Effector memory CD8-positive, alpha-beta T cell (primary cell): ENCODE results near the gene SLC44A1.
"Not testable (repeated sequence)": the region's sequence is repeated elsewhere in the genome, so short reads cannot be mapped to it uniquely, and the experiment has no call there.

ENCODE experiments used
- ATAC-seq: fragments of 150-1000 bp; cut with Tn5 transposase; replicated peaks from 2 replicates; pipeline ENCODE4 v1.10.0; 2021; ENCODE audit warnings: mild to moderate bottlenecking, moderate library complexity
- DNase-seq, 3 experiments: peaks; one replicate each; pipeline ENCODE4 v3.0.0; 2021
- H3K27ac Mint-ChIP-seq, 2 donors: one replicate each; pipeline ENCODE4 v1.8.0; 2022; ENCODE audit warnings: mild to moderate bottlenecking in 2 of 2, mixed read lengths in 2 of 2, moderate library complexity in 2 of 2
- H3K27me3 Mint-ChIP-seq, 2 donors: one replicate each; pipeline ENCODE4 v1.8.0; 2022; ENCODE audit warnings: mixed read lengths in 2 of 2
- H3K36me3 Mint-ChIP-seq: one replicate; pipeline ENCODE4 v1.8.0; 2022; ENCODE audit warnings: mild to moderate bottlenecking, moderate library complexity, mixed read lengths; ENCODE audit not compliant: insufficient read depth
- H3K4me1 Mint-ChIP-seq, 2 donors: one replicate each; pipeline ENCODE4 v1.8.0; 2022; ENCODE audit warnings: low read depth in 2 of 2, mixed read lengths in 2 of 2
- H3K4me3 Mint-ChIP-seq, 2 donors: one replicate each; pipeline ENCODE4 v1.8.0; 2022; ENCODE audit warnings: mild to moderate bottlenecking in 2 of 2, mixed read lengths in 2 of 2, moderate library complexity in 2 of 2
- H3K9me3 Mint-ChIP-seq, 2 donors: one replicate each; pipeline ENCODE4 v1.8.0; 2022; ENCODE audit warnings: mixed read lengths in 2 of 2

SLC44A1 gene

DNA sequence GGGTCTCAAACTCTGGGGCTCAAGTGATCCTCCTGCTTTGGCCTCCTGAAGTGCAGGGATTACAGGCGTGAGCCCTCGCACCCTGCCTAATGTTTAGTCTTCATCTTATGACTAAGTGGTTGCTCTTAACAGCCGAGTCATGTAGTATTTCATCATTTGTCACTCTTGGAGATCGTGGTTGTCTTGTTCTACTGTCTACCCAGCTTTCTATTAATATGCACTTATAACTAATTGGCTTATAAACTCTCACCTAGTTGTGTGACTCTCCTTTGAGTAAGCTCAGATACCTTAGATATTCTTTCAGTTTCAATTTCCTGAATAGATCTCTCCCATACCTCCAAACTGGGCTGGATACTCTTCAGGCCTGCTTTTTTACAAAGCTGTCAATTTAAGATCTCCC is 19.9 kb downstream of the SLC44A1 start:
- Mint-ChIP-seq H3K27me3 (no peaks in the 10 kb centered on the region), H3K9me3 (no peaks in the 10 kb centered on the region), H3K27ac (no peak overlapping the region), H3K4me1 (peaks cover 4 to 8% of the 10 kb centered on the region in 2 donors), H3K4me3 (no peak overlapping the region), H3K36me3 (no peaks in the 10 kb centered on the region)
- ATAC-seq: no peak
- DNase-seq: no peak

DNA sequence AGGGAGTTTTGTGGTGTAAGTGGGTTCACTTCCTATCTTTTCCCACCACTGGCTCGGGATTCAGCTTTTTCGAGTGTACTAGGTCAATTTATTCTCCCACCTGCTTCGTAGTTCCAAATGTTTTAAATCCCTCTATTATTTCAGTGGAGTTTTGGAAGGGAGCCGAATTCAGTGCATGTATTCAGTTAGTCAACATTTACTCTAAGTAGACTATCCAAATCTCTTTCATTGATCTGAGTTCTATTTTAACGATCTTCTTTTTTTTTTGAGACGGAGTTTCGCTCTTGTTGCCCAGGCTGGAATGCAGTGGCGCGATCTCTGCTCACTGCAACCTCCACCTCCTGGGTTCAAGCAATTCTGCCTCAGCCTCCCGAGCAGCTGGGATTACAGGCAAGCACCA is 23.8 kb downstream of the SLC44A1 start:
- H3K27ac Mint-ChIP-seq, H3K4me3 Mint-ChIP-seq, ATAC-seq, H3K9me3 Mint-ChIP-seq, DNase-seq, H3K27me3 Mint-ChIP-seq, H3K36me3 Mint-ChIP-seq: not testable (repeated sequence)
- H3K4me1 Mint-ChIP-seq: peaks cover 4 to 18% of the 10 kb centered on the region in 2 donors

DNA sequence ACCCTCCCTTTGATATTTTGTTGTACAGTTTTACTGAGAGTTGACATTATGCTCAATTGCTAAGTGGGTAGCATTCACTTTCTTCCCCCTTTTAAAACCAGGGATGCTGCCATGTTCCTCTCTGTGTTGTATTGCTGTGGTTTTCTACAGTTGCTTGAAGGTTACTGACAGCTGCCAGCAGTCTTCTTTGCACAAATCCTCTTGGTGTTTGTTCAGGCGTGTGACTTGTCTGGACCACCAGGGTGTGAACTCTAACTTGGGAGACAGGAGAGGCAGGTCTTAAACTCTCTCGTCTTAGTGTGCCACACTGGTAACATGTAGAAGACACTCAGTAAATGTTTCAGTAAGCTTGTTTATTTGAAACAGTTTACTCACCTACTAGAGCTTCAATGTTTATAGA is 25.1 kb downstream of the SLC44A1 start:
- H3K27ac Mint-ChIP-seq: no peak overlapping the region
- no peak overlapping the region for H3K4me3 Mint-ChIP-seq
- DNase-seq (no peak), ATAC-seq (no peak)
- no peaks in the 10 kb centered on the region for H3K9me3 Mint-ChIP-seq
- H3K4me1 Mint-ChIP-seq: peaks cover under 1 to 11% of the 10 kb centered on the region in 2 donors
- H3K27me3 Mint-ChIP-seq: no peaks in the 10 kb centered on the region
- no peaks in the 10 kb centered on the region for H3K36me3 Mint-ChIP-seq

DNA sequence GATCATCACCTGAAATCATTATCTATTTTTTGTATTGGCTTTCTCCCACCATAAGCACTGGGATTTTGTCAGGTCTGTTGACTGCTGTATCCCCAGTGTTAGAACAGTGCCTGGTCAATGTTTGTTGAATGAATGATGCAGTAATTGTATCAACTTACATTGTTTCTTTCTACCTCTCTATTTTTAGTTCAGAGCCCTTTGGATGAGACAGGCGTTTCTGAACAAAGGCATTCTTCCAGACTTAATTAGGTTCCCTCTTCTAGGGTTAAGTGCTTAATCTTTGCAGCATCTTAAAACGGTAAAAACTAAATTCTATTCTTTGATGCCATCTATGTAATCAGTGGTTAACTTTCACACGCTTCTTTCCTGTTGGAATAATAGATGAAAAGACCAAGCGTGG is 26.3 kb downstream of the SLC44A1 start:
- Mint-ChIP-seq H3K27ac (no peak overlapping the region), H3K27me3 (no peaks in the 10 kb centered on the region), H3K36me3 (no peaks in the 10 kb centered on the region), H3K4me3 (no peak overlapping the region), H3K4me1 (peaks cover 0 to 10% of the 10 kb centered on the region in 2 donors), H3K9me3 (no peaks in the 10 kb centered on the region)
- ATAC-seq: no peak
- no peak for DNase-seq

- H3K4me1 Mint-ChIP-seq: peaks cover 0 to 10% of the 10 kb centered on the region in 2 donors
These were observed 29.3 kb downstream of the SLC44A1 start for GRCh38 chr9:105273731-105274130.

GRCh38 chr9:105275111-105275510 is 30.7 kb downstream of the SLC44A1 start:
- H3K27me3 Mint-ChIP-seq: no peaks in the 10 kb centered on the region
- ATAC-seq (no peak), DNase-seq (no peak)
- no peak overlapping the region for H3K4me3 Mint-ChIP-seq
- peaks cover 3% of the 10 kb centered on the region for H3K36me3 Mint-ChIP-seq
- peaks cover 0 to 10% of the 10 kb centered on the region in 2 donors for H3K4me1 Mint-ChIP-seq
- no peak overlapping the region for H3K27ac Mint-ChIP-seq
- H3K9me3 Mint-ChIP-seq: no peaks in the 10 kb centered on the region

More at GRCh38 chr9:105273731-105274130, 29.3 kb downstream of the SLC44A1 start:
- no peak for ATAC-seq
- H3K9me3 Mint-ChIP-seq: no peaks in the 10 kb centered on the region
- DNase-seq: no peak
- no peak overlapping the region for H3K4me3 Mint-ChIP-seq
- H3K36me3 Mint-ChIP-seq: peaks cover 3% of the 10 kb centered on the region
- H3K27ac Mint-ChIP-seq: no peak overlapping the region
- H3K27me3 Mint-ChIP-seq: no peaks in the 10 kb centered on the region

GRCh38 chr9:105275938-105276337 is 31.5 kb downstream of the SLC44A1 start:
- H3K36me3 Mint-ChIP-seq: peaks cover 3% of the 10 kb centered on the region
- no peak for ATAC-seq
- H3K27ac Mint-ChIP-seq: no peak overlapping the region
- DNase-seq: no peak
- H3K9me3 Mint-ChIP-seq: no peaks in the 10 kb centered on the region
- H3K4me3 Mint-ChIP-seq: no peak overlapping the region
- H3K4me1 Mint-ChIP-seq: peaks cover 0 to 5% of the 10 kb centered on the region in 2 donors
- H3K27me3 Mint-ChIP-seq: no peaks in the 10 kb centered on the region

- Mint-ChIP-seq H3K4me1 (peaks cover 0 to 9% of the 10 kb centered on the region in 2 donors), H3K36me3 (peaks cover 3% of the 10 kb centered on the region), H3K9me3 (no peaks in the 10 kb centered on the region), H3K27me3 (no peaks in the 10 kb centered on the region), H3K27ac (no peak overlapping the region), H3K4me3 (no peak overlapping the region)
- no peak for ATAC-seq
- no peak for DNase-seq
These were observed 34.3 kb downstream of the SLC44A1 start for GRCh38 chr9:105278751-105279150.

DNA sequence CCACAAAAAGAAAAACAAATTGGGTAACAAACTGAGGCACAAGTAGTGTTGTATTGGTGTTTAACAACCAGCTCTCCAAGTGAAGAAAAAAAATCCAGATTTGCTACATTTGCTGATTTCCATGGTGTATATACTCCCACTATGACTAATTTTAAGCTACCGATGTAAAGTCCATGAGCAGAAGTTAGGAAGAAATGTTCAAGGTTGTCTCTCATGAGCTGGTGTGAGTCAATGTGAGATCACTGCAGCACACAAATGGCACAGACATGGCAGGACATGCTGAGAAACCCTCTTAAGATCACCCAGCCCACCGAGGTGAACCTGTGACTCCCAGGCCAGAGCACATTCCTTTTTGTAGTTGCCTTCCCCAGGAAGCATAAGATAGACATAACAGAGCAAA is 36.2 kb downstream of the SLC44A1 start:
- DNase-seq: no peak
- Mint-ChIP-seq H3K36me3 (peaks cover 3% of the 10 kb centered on the region), H3K9me3 (no peaks in the 10 kb centered on the region), H3K4me1 (peaks cover 0 to 9% of the 10 kb centered on the region in 2 donors), H3K4me3 (no peak overlapping the region), H3K27ac (no peak overlapping the region), H3K27me3 (no peaks in the 10 kb centered on the region)
- ATAC-seq: no peak

GRCh38 chr9:105281272-105281671 is 36.8 kb downstream of the SLC44A1 start:
- Mint-ChIP-seq H3K4me1 (peaks cover 0 to 12% of the 10 kb centered on the region in 2 donors), H3K27ac (no peak overlapping the region), H3K27me3 (no peaks in the 10 kb centered on the region), H3K4me3 (no peak overlapping the region), H3K9me3 (no peaks in the 10 kb centered on the region), H3K36me3 (peaks cover 3% of the 10 kb centered on the region)
- ATAC-seq (no peak), DNase-seq (no peak)

GRCh38 chr9:105281926-105282325 is 37.5 kb downstream of the SLC44A1 start:
- Mint-ChIP-seq H3K27me3 (no peaks in the 10 kb centered on the region), H3K4me3 (no peak overlapping the region), H3K27ac (no peak overlapping the region), H3K9me3 (no peaks in the 10 kb centered on the region), H3K36me3 (peaks cover 3% of the 10 kb centered on the region), H3K4me1 (peaks cover 0 to 15% of the 10 kb centered on the region in 2 donors)
- DNase-seq (no peak), ATAC-seq (no peak)

GRCh38 chr9:105282870-105283621 is 38.6 kb downstream of the SLC44A1 start:
- Mint-ChIP-seq H3K27ac (no peak overlapping the region), H3K36me3 (peaks cover 2% of the 10 kb centered on the region), H3K9me3 (no peaks in the 10 kb centered on the region), H3K4me3 (no peak overlapping the region), H3K27me3 (no peaks in the 10 kb centered on the region), H3K4me1 (peaks cover 0 to 15% of the 10 kb centered on the region in 2 donors)
- no peak for DNase-seq
- ATAC-seq: no peak

GRCh38 chr9:105283795-105284194 is 39.3 kb downstream of the SLC44A1 start:
- H3K4me1 Mint-ChIP-seq: peaks cover 0 to 15% of the 10 kb centered on the region in 2 donors
- H3K4me3 Mint-ChIP-seq: no peak overlapping the region
- ATAC-seq (no peak), DNase-seq (no peak)
- no peaks in the 10 kb centered on the region for H3K36me3 Mint-ChIP-seq
- H3K27me3 Mint-ChIP-seq: no peaks in the 10 kb centered on the region
- no peak overlapping the region for H3K27ac Mint-ChIP-seq
- no peaks in the 10 kb centered on the region for H3K9me3 Mint-ChIP-seq

- DNase-seq: no peak
- no peak overlapping the region for H3K27ac Mint-ChIP-seq
- H3K4me3 Mint-ChIP-seq: no peak overlapping the region
- H3K36me3 Mint-ChIP-seq: no peaks in the 10 kb centered on the region
- peaks cover 0 to 15% of the 10 kb centered on the region in 2 donors for H3K4me1 Mint-ChIP-seq
- no peak for ATAC-seq
- H3K9me3 Mint-ChIP-seq: no peaks in the 10 kb centered on the region
- no peaks in the 10 kb centered on the region for H3K27me3 Mint-ChIP-seq
These were observed 40.0 kb downstream of the SLC44A1 start for GRCh38 chr9:105284463-105284862.
